BE2C (cell line): ENCODE results near the gene FAM174C.

ENCODE experiments used
- DNase-seq: peaks from one replicate; pipeline ENCODE4 v3.0.0-alpha.2; 2020
- H3K27me3 ChIP-seq: fragments of 250-450 bp; sonication (Bioruptor Pico); 2 replicates; pipeline ENCODE4 v1.5.1; 2020; ENCODE audit warnings: mild to moderate bottlenecking
- H3K36me3 ChIP-seq: fragments of 250-450 bp; sonication (Bioruptor Pico); 2 replicates; pipeline ENCODE4 v1.5.1; 2020; ENCODE audit warnings: mild to moderate bottlenecking
- H3K4me1 ChIP-seq: fragments of 250-450 bp; sonication (Bioruptor Pico); 2 replicates; pipeline ENCODE4 v1.5.1; 2020
- H3K4me3 ChIP-seq: 2 replicates; pipeline ENCODE4 v1.5.1; 2011; ENCODE audit warnings: low read depth, low read length
- H3K9me3 ChIP-seq: fragments of 250-450 bp; sonication (Bioruptor Pico); 2 replicates; pipeline ENCODE4 v1.5.1; 2020
- TF ChIP-seq, protein P1 (sequence below): IDR thresholded peaks from 2 replicates; pipeline ENCODE4 v1.5.1; 2012; ENCODE audit warnings: mild to moderate bottlenecking, low read depth, low read length

The FAM174C gene

DNA sequence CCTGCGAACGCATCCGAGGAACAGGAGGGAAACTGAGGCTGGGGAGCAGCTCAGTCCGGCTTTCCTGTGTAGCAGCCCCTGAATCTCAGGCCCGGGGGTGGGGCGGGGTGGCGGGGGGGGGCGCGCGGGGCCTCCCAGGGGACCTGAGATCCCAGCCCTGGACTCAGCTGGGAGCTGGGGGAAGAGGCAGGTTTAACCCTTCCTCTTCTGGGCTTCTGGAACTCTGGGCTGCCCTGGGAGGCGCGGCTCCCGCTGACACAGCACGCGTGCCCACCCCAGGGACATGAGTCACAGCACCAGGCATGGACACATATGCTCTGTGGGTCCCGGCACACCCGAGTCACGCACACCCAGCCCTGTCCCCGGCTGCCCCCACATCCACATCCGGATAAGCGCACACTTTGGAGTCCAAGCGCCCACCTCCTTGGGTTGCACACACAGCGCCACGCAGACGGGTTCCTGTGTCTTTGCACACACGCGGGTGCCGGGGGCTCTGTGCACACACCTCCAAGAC lies 9.7 kb upstream of the FAM174C start:
- Histone ChIP-seq H3K4me1 (peaks cover 50% of the 10 kb centered on the region), H3K4me3 (peak overlapping the region; percentile 59), H3K9me3 (no peaks in the 10 kb centered on the region), H3K36me3 (peaks cover 4% of the 10 kb centered on the region), H3K27me3 (peaks cover 3% of the 10 kb centered on the region; the same call in 1 of the 2 replicates)
- DNase-seq = peak; percentile 68
- TF ChIP-seq, protein P1, sequence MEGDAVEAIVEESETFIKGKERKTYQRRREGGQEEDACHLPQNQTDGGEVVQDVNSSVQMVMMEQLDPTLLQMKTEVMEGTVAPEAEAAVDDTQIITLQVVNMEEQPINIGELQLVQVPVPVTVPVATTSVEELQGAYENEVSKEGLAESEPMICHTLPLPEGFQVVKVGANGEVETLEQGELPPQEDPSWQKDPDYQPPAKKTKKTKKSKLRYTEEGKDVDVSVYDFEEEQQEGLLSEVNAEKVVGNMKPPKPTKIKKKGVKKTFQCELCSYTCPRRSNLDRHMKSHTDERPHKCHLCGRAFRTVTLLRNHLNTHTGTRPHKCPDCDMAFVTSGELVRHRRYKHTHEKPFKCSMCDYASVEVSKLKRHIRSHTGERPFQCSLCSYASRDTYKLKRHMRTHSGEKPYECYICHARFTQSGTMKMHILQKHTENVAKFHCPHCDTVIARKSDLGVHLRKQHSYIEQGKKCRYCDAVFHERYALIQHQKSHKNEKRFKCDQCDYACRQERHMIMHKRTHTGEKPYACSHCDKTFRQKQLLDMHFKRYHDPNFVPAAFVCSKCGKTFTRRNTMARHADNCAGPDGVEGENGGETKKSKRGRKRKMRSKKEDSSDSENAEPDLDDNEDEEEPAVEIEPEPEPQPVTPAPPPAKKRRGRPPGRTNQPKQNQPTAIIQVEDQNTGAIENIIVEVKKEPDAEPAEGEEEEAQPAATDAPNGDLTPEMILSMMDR = no peak

- no peaks in the 10 kb centered on the region for H3K9me3 ChIP-seq
- TF ChIP-seq, protein P1 = no peak
- peaks cover 3% of the 10 kb centered on the region; the same call in 1 of the 2 replicates for H3K27me3 ChIP-seq
- H3K4me1 ChIP-seq = peaks cover 52% of the 10 kb centered on the region
- DNase-seq = peak; percentile 92
- peak overlapping the region; percentile 59 for H3K4me3 ChIP-seq
- H3K36me3 ChIP-seq = peaks cover 10% of the 10 kb centered on the region
These were observed 9.0 kb upstream of the FAM174C start for GRCh38 chr19:1266129-1266915.

- H3K27me3 ChIP-seq = peaks cover 3% of the 10 kb centered on the region; the same call in 1 of the 2 replicates
- peak overlapping the region; percentile 59 for H3K4me3 ChIP-seq
- TF ChIP-seq, protein P1 = peak; percentile 66
- H3K36me3 ChIP-seq = peaks cover 17% of the 10 kb centered on the region
- DNase-seq = peak; percentile 74
- no peaks in the 10 kb centered on the region for H3K9me3 ChIP-seq
- peaks cover 45% of the 10 kb centered on the region for H3K4me1 ChIP-seq
These were observed 8.3 kb upstream of the FAM174C start for GRCh38 chr19:1266916-1267476.

- H3K4me3 ChIP-seq = peak overlapping the region; percentile 23; the same call in 1 of the 2 replicates
- TF ChIP-seq, protein P1 = no peak
- peaks cover 3% of the 10 kb centered on the region; the same call in 1 of the 2 replicates for H3K27me3 ChIP-seq
- DNase-seq = no peak
- peaks cover 38% of the 10 kb centered on the region for H3K4me1 ChIP-seq
- H3K9me3 ChIP-seq = no peaks in the 10 kb centered on the region
- H3K36me3 ChIP-seq = peaks cover 21% of the 10 kb centered on the region
These were observed 7.7 kb upstream of the FAM174C start for GRCh38 chr19:1267477-1268225.

DNA sequence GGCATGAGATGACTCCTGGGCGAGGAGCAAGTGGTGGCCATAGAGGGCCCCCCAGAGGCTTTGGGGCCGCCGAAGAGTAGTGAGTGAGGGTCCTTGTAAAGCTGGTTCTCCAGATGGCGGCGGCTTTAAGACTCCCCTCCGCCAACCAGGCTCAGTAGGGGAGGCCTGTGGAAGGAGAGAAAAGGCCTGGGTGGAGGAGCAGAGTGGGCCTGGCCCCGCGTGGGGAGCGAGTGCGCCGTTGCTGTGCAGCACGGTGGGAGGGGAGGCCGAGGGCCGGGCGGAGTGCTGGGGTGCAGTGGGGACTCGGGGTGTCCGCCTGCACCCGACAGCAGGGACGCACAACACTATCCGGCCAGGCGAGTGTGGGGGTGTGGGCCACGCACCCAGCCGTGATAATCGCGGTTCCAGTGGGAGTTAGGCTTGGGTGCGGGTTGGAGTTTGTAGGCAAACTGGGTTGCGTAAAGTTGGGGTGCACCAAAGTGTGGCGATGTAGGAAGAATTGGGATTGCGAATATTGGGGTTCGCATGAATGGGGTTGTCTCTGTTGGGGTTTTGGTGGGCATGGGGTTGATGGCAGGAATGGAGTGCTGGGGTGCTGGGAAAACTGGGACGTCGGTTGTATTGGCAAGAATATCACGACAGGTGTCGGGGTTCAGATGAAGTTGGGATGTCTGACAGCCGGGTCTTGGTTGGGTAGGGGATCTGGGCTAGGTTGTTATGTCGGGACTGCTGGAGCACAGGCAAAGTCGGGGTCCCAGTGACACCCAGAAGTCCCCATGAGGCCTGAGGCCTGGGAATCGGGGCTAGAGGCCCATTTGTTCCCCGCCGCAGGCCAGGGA lies 6.9 kb upstream of the FAM174C start:
- DNase-seq = no peak
- H3K9me3 ChIP-seq = no peaks in the 10 kb centered on the region
- TF ChIP-seq, protein P1 = no peak
- H3K4me3 ChIP-seq = no peak overlapping the region
- H3K36me3 ChIP-seq = peaks cover 28% of the 10 kb centered on the region
- peaks cover 3% of the 10 kb centered on the region; the same call in 1 of the 2 replicates for H3K27me3 ChIP-seq
- peaks cover 31% of the 10 kb centered on the region for H3K4me1 ChIP-seq
